H1 (cell line): ENCODE measurements around the gene RBM38. TPM values are rescaled to one million over a fixed set of nuclear protein-coding genes. Genes with fewer than 3 reads are reported as not detected.
A peak's percentile ranks its signal among the peaks of the same experiment; 100 is the strongest.

Source experiments
- CTCF ChIP-seq, 3 experiments: IDR thresholded peaks; 1 replicate in 2 of 3; 2 replicates in 1 of 3; pipeline versions ENCODE4 v1.5.1 to v1.6.1; 2011; ENCODE audit warnings: low read length in 3 of 3, mild to moderate bottlenecking in 3 of 3, inconsistent platforms in 2 of 3, low read depth in 1 of 3, moderate library complexity in 1 of 3; ENCODE audit not compliant: insufficient read depth in 1 of 3; ENCODE audit errors: control extremely low read depth in 1 of 3
- HDAC2 ChIP-seq, 2 experiments: fragments of 300-600 bp in 1 of 2; sonication (generic) in 1 of 2; IDR thresholded peaks; 2 replicates each; pipeline ENCODE4 v1.6.1; 2011 to 2012; ENCODE audit warnings: low read depth in 2 of 2, low read length in 2 of 2, mild to moderate bottlenecking in 2 of 2, moderate library complexity in 2 of 2, borderline replicate concordance in 1 of 2, inconsistent platforms in 1 of 2
- JUND ChIP-seq: IDR thresholded peaks from 2 replicates; pipeline ENCODE4 v1.6.1; 2011; ENCODE audit warnings: mild to moderate bottlenecking, improper control_type of control experiment, low read length
- KDM1A ChIP-seq: fragments of 200-600, 300-600 bp; sonication (generic); IDR thresholded peaks from 2 replicates; pipeline ENCODE4 v1.7.1; 2016; ENCODE audit warnings: mild to moderate bottlenecking, low read length, borderline replicate concordance
- NRF1 ChIP-seq: IDR thresholded peaks from 2 replicates; pipeline ENCODE4 v1.6.1; 2011; ENCODE audit warnings: mild to moderate bottlenecking, low read depth, low read length, improper control_type of control experiment
- PHF8 ChIP-seq: fragments of 200-600 bp; sonication (generic); conservative IDR thresholded peaks from 2 replicates; pipeline ENCODE4 v1.7.1; 2012; ENCODE audit warnings: low read depth, mild to moderate bottlenecking, inconsistent platforms, low read length, moderate library complexity
- RFX5 ChIP-seq: IDR thresholded peaks from 2 replicates; pipeline ENCODE4 v1.6.1; 2011; ENCODE audit warnings: low read depth, low read length, improper control_type of control experiment, borderline replicate concordance
- SP1 ChIP-seq: IDR thresholded peaks from 2 replicates; pipeline ENCODE4 v1.6.1; 2011; ENCODE audit warnings: low read depth, low read length
- polyA plus RNA-seq, 7 experiments: library from polyadenylated mRNA; depleted of rRNA in 3 of 7; stranded (reverse) in 5 of 7; unstranded in 2 of 7; fragments of >200 nt in 5 of 7; fragments of 200-250 nt in 2 of 7; gene quantifications; 1 replicate in 5 of 7; 2 replicates in 1 of 7; 4 replicates in 1 of 7; pipeline versions ENCODE4 v1.2.1 to v1.2.3, GENCODE V29; 2011 to 2013; ENCODE audit warnings: missing spikeins in 2 of 7, mixed read lengths in 2 of 7
- total RNA-seq: library from RNA; stranded (reverse); fragmentation: NEBNext Ultra II Directional; extraction: Animal tissue kit (Norgen Biotek cat#: 25700); gene quantifications from 2 replicates; pipeline ENCODE4 v1.2.1, GENCODE V29; 2021

Gene RBM38
- total and polyA plus RNA-seq, 2 of the 8 experiments (the other 6 are each of a cell fraction or from before 2014, with no cell fraction given): 57.7 to 109 TPM

- TF ChIP-seq KDM1A (no peak), CTCF (IDR thresholded peaks at IDR 0.05; ENCODE audit: control extremely low read depth in 1 of 3, insufficient read depth in 1 of 3, low read depth in 1 of 3, low read length in 3 of 3) (no peak), JUND (no peak), NRF1 (no peak), PHF8 (0 out of 2 replicates have a peak, but pooled peaks have one; percentile 36), HDAC2 (IDR thresholded peaks at IDR 0.05; ENCODE audit: borderline replicate concordance in 1 of 2, low read depth in 2 of 2, low read length in 2 of 2) (no peak), SP1 (no peak), RFX5 (no peak)
- TF ChIP-seq, all 59 proteins: peak for 2
Observed at GRCh38 chr20:57391439-57392301, 474 bp downstream of the RBM38 start (continued).
